Endothelial cell of umbilical vein (primary cell): ENCODE results near the gene AP1M1. TPM values are rescaled to one million over a fixed set of nuclear protein-coding genes. Genes with fewer than 3 reads are reported as not detected.

Experiments
- BruUV-seq: library from RNA; stranded (reverse); fragments of 400-500 nt; replicated peaks from 2 replicates; lab custom pipeline; 2021; lab: Mats Ljungman, UMichigan
- CTCF ChIA-PET: fragments of 300-600, 350-600 bp; sonication (Branson Sonifier 250); formaldehyde crosslinking; loops from one replicate; lab custom pipeline; 2021; ENCODE audit warnings: antibody characterized with exemption, inconsistent platforms; lab: Charles Lee
- POLR2A ChIA-PET: fragments of 300-600, 350-600 bp; sonication (Branson Sonifier 250); formaldehyde crosslinking; loops from one replicate; lab custom pipeline; 2021; ENCODE audit warnings: antibody characterized with exemption, inconsistent platforms; lab: Charles Lee
- DNase-seq: peaks from one replicate; pipeline ENCODE4 v3.0.0-alpha.2; 2011; ENCODE audit warnings: low read depth, low spot score
- FAIRE-seq: peaks from 2 replicates; lab custom pipeline; 2011; peaks lifted over from hg19 to GRCh38; lab: Jason Lieb, UNC
- H2AFZ ChIP-seq: 2 replicates; pipeline ENCODE4 v1.6.0; 2012; ENCODE audit warnings: low read depth, low read length, control low read depth, inconsistent platforms
- H3K27ac ChIP-seq: 2 replicates; pipeline ENCODE4 v1.5.1; 2011; ENCODE audit warnings: low read depth, mild to moderate bottlenecking, control low read depth, low read length, moderate library complexity; ENCODE audit not compliant: insufficient read depth
- H3K27me3 ChIP-seq, 2 experiments: 2 replicates each; pipeline versions ENCODE4 v1.6.0 to v1.6.1; 2011; ENCODE audit warnings: low read length in 2 of 2, mixed read lengths in 1 of 2; ENCODE audit not compliant: control insufficient read depth in 2 of 2, insufficient read depth in 2 of 2
- H3K36me3 ChIP-seq, 2 experiments: 2 replicates in 1 of 2; 3 replicates in 1 of 2; pipeline ENCODE4 v1.5.1; 2011; ENCODE audit warnings: low read length in 2 of 2, mild to moderate bottlenecking in 1 of 2, moderate library complexity in 1 of 2; ENCODE audit not compliant: control insufficient read depth in 2 of 2, insufficient read depth in 2 of 2; ENCODE audit errors: extremely low read depth in 1 of 2
- H3K4me1 ChIP-seq: 3 replicates; pipeline ENCODE4 v1.5.1; 2011; ENCODE audit warnings: mild to moderate bottlenecking, low read length; ENCODE audit not compliant: control insufficient read depth, insufficient read depth; ENCODE audit errors: extremely low read depth
- H3K4me2 ChIP-seq: 2 replicates; pipeline ENCODE4 v1.6.1; 2011; ENCODE audit warnings: low read length, control low read depth, mixed read lengths; ENCODE audit not compliant: insufficient read depth
- H3K4me3 ChIP-seq, 3 experiments: fragments of 200-600 bp in 1 of 3; sonication (generic), shearing (Covaris generic) in 1 of 3; replicated peaks in 1 of 3; 2 replicates each; pipeline ENCODE4 v1.5.1; 2011 to 2016; ENCODE audit warnings: control low read depth in 3 of 3, low read length in 3 of 3, mild to moderate bottlenecking in 2 of 3, inconsistent platforms in 1 of 3, low read depth in 1 of 3, moderate library complexity in 1 of 3; ENCODE audit not compliant: insufficient read depth in 1 of 3
- H3K79me2 ChIP-seq: 2 replicates; pipeline ENCODE4 v1.6.0; 2012; ENCODE audit warnings: low read length, inconsistent platforms; ENCODE audit not compliant: control insufficient read depth, insufficient read depth
- H3K9ac ChIP-seq: replicated peaks from 2 replicates; pipeline ENCODE3; 2011; ENCODE audit warnings: low read length, control low read depth; ENCODE audit not compliant: insufficient read depth; ENCODE audit errors: extremely low read depth
- H3K9me1 ChIP-seq: replicated peaks from 3 replicates; pipeline ENCODE4 v1.6.0; 2011; ENCODE audit warnings: mild to moderate bottlenecking, low read length; ENCODE audit not compliant: control insufficient read depth, insufficient read depth; ENCODE audit errors: extremely low read depth
- H3K9me3 ChIP-seq: replicated peaks from 2 replicates; pipeline ENCODE4 v1.5.1; 2012; ENCODE audit warnings: low read length, inconsistent platforms; ENCODE audit not compliant: control insufficient read depth, insufficient read depth
- H4K20me1 ChIP-seq: replicated peaks from 2 replicates; pipeline ENCODE3; 2011; ENCODE audit warnings: mild to moderate bottlenecking, low read length; ENCODE audit not compliant: control insufficient read depth, insufficient read depth; ENCODE audit errors: extremely low read depth
- CTCF ChIP-seq, 2 donors: IDR thresholded peaks; 1 replicate in 1 of 2; 2 replicates in 1 of 2; pipeline ENCODE4 v1.5.1; 2011; ENCODE audit warnings: low read length in 2 of 2, mild to moderate bottlenecking in 2 of 2, moderate library complexity in 2 of 2, control low read depth in 1 of 2, inconsistent platforms in 1 of 2, low read depth in 1 of 2; ENCODE audit not compliant: insufficient read depth in 1 of 2; ENCODE audit errors: extremely low read depth in 1 of 2
- EZH2 ChIP-seq: IDR thresholded peaks from 2 replicates; pipeline ENCODE4 v1.6.1; 2012; ENCODE audit warnings: borderline replicate concordance, low read depth, mild to moderate bottlenecking, moderate library complexity, low read length, inconsistent platforms; ENCODE audit not compliant: severe bottlenecking
- FOS ChIP-seq: IDR thresholded peaks from 2 replicates; pipeline ENCODE4 v1.6.1; 2011; ENCODE audit warnings: mild to moderate bottlenecking, low read length, moderate library complexity, borderline replicate concordance; ENCODE audit not compliant: insufficient read depth
- GATA2 ChIP-seq: IDR thresholded peaks from 2 replicates; pipeline ENCODE4 v1.7.0; 2011; ENCODE audit warnings: low read depth, mild to moderate bottlenecking, moderate library complexity, mixed read lengths, low read length; ENCODE audit not compliant: insufficient read length, insufficient read depth
- JUN ChIP-seq: IDR thresholded peaks from 2 replicates; pipeline ENCODE4 v1.6.1; 2011; ENCODE audit warnings: borderline replicate concordance, low read depth; ENCODE audit not compliant: insufficient read length, insufficient read depth
- MAX ChIP-seq: IDR thresholded peaks from 2 replicates; pipeline ENCODE4 v1.6.1; 2011; ENCODE audit not compliant: insufficient read depth, insufficient read length
- MYC ChIP-seq: IDR thresholded peaks from one replicate; pipeline ENCODE4 v1.6.1; 2011; ENCODE audit warnings: mild to moderate bottlenecking, low read depth, low read length
- POLR2A ChIP-seq: IDR thresholded peaks from 2 replicates; pipeline ENCODE4 v1.6.1; 2012; ENCODE audit warnings: low read depth, mild to moderate bottlenecking, control low read depth, low read length
- POLR2AphosphoS5 ChIP-seq: IDR thresholded peaks from 2 replicates; pipeline ENCODE4 v1.6.1; 2012; ENCODE audit warnings: low read depth, mild to moderate bottlenecking, control low read depth, low read length, moderate library complexity; ENCODE audit not compliant: insufficient read depth
- dilution Hi-C: fragments of 300-500 bp; cut with MboI; formaldehyde crosslinking; loops from one replicate; pipeline ENCODE4 v1.15.0; 2019; ENCODE audit warnings: low sequenced_read_pairs; ENCODE audit not compliant: extremely low pct_ligation_motif_present
- intact Hi-C: fragments of 100-400 bp; cut with micrococcal nuclease; formaldehyde crosslinking; loops from one replicate; pipeline ENCODE4 v1.10.0; 2022
- polyA plus RNA-seq, 4 experiments: library from polyadenylated mRNA; depleted of rRNA in 3 of 4; stranded (reverse) in 3 of 4; unstranded in 1 of 4; fragments of >200 nt; gene quantifications; 2 replicates each; pipeline versions ENCODE4 v1.2.1 to v1.2.3, GENCODE V29; 2011 to 2012; ENCODE audit warnings: missing spikeins in 1 of 4
- total RNA-seq: library from RNA; stranded (reverse); gene quantifications from 2 replicates; pipeline ENCODE4 v1.2.3, GENCODE V29; 2021

Gene AP1M1
- total and polyA plus RNA-seq, 2 donors (not counting 3 experiments of a cell fraction or from before 2014, with no cell fraction given), result 99.3 to 129 TPM

- ChIA-PET CTCF (no interaction called here), POLR2A (no interaction called here)
- dilution Hi-C loops, result no loop called here
- no peak overlapping the region for H3K4me3 ChIP-seq
- no peak overlapping the region for H2AFZ ChIP-seq
- no peak for DNase-seq
- FAIRE-seq, result no peak
- H3K4me1 ChIP-seq, result peaks cover 12% of the 10 kb centered on the region
- H3K79me2 ChIP-seq, result no peaks in the 10 kb centered on the region
- no peaks in the 10 kb centered on the region for H3K36me3 ChIP-seq
- H3K9me3 ChIP-seq, result no peaks in the 10 kb centered on the region
- BruUV-seq, result no TSS peak
- H3K4me2 ChIP-seq, result no peak overlapping the region
- no peaks in the 10 kb centered on the region for H3K9me1 ChIP-seq
- H3K27me3 ChIP-seq, result no peaks in the 10 kb centered on the region
- H4K20me1 ChIP-seq, result no peaks in the 10 kb centered on the region
- intact Hi-C loops, result no loop called here
- H3K27ac ChIP-seq, result no peak overlapping the region
- no peak for TF ChIP-seq CTCF (IDR thresholded peaks at IDR 0.05; ENCODE audit: extremely low read depth in 1 of 2, insufficient read depth in 1 of 2, low read depth in 1 of 2, low read length in 2 of 2)
- no peak for TF ChIP-seq POLR2AphosphoS5
- TF ChIP-seq FOS, result no peak
- no peak for TF ChIP-seq POLR2A
- TF ChIP-seq GATA2, result no peak
- TF ChIP-seq MAX, result no peak
- TF ChIP-seq EZH2, result no peak
- TF ChIP-seq JUN, result no peak
- no peak for TF ChIP-seq MYC
- H3K9ac ChIP-seq, result no peak overlapping the region
Measured at GRCh38 chr19:16254851-16255408, 57.2 kb downstream of the AP1M1 start.
